K562 (cell line): ENCODE data around the gene DPP9. TPM values are rescaled to one million over a fixed set of nuclear protein-coding genes. Genes with fewer than 3 reads are reported as not detected.
A peak's percentile ranks its signal among the peaks of the same experiment; 100 is the strongest.

Experiments
- ATF6 ChIP-seq: sonication (generic); formaldehyde crosslinking; IDR thresholded peaks from 2 replicates; pipeline ENCODE4 v1.4.0; 2020; ENCODE audit warnings: mild to moderate bottlenecking, missing genetic modification reagents
- CBX2 ChIP-seq: fragments of 200-600 bp; sonication (generic); IDR thresholded peaks from one replicate; pipeline ENCODE4 v1.6.1; 2012; ENCODE audit warnings: mild to moderate bottlenecking, low read length, inconsistent platforms; ENCODE audit not compliant: insufficient read depth, poor library complexity, severe bottlenecking
- COPS2 ChIP-seq: fragments of 450-650 bp; conservative IDR thresholded peaks from 2 replicates; pipeline ENCODE4 v1.6.1; 2016; ENCODE audit warnings: mild to moderate bottlenecking, moderate library complexity
- E2F6 ChIP-seq, 2 experiments: IDR thresholded peaks; 2 replicates each; pipeline ENCODE4 v1.6.1; 2011; ENCODE audit warnings: borderline replicate concordance in 1 of 2, control low read depth in 1 of 2, low read depth in 1 of 2, low read length in 1 of 2, mild to moderate bottlenecking in 1 of 2, mixed read lengths in 1 of 2, moderate library complexity in 1 of 2; ENCODE audit not compliant: insufficient read depth in 1 of 2, insufficient read length in 1 of 2, poor library complexity in 1 of 2, severe bottlenecking in 1 of 2; ENCODE audit errors: extremely low read depth in 1 of 2
- ETV6 ChIP-seq, 3 experiments: fragments of 150-350 bp in 1 of 3; sonication (generic) in 1 of 3; formaldehyde crosslinking in 1 of 3; IDR thresholded peaks; 2 replicates each; pipeline versions ENCODE4 v1.6.1 to v1.8.0; 2014 to 2022; ENCODE audit warnings: borderline replicate concordance in 2 of 3, low read depth in 2 of 3, antibody characterized with exemption in 1 of 3, low read length in 1 of 3, mild to moderate bottlenecking in 1 of 3, missing genetic modification reagents in 1 of 3
- NFATC3 ChIP-seq: fragments of 450-650 bp; IDR thresholded peaks from 2 replicates; pipeline ENCODE4 v1.6.1; 2017; ENCODE audit warnings: mild to moderate bottlenecking
- RNF2 ChIP-seq: sonication (generic); IDR thresholded peaks from 2 replicates; pipeline ENCODE4 v1.6.1; 2016
- SRSF1 ChIP-seq: fragments of 200-400 bp; formaldehyde crosslinking; IDR thresholded peaks from 2 replicates; pipeline ENCODE4 v1.6.1; 2017; ENCODE audit warnings: mild to moderate bottlenecking, low read depth, low read length, moderate library complexity
- ZBTB34 ChIP-seq: fragments of 250-450 bp; sonication (Bioruptor Pico); IDR thresholded peaks from 2 replicates; pipeline ENCODE4 v1.8.0; 2021; ENCODE audit warnings: mild to moderate bottlenecking, moderate library complexity
- ZNF124 ChIP-seq: sonication (generic); formaldehyde crosslinking; IDR thresholded peaks from 2 replicates; pipeline ENCODE4 v1.8.1; 2022; ENCODE audit warnings: missing genetic modification reagents
- polyA plus RNA-seq, 8 experiments: library from polyadenylated mRNA; depleted of rRNA in 4 of 8; stranded (reverse) in 5 of 8; unstranded in 3 of 8; fragments of >200 nt; fragmentation: Nextera tagmentation in 2 of 8; fragmentation: Illumina TruSeq in 1 of 8; extraction: Ambion mirVana in 2 of 8; extraction: Trizol in 1 of 8; gene quantifications; 2 replicates each; pipeline versions ENCODE4 v1.2.1 to v1.2.3, GENCODE V29; 2011 to 2014; ENCODE audit warnings: inconsistent platforms in 1 of 8, missing spikeins in 1 of 8
- total RNA-seq, 7 experiments: library from RNA; depleted of rRNA in 6 of 7; stranded (reverse); fragments of >200 nt in 6 of 7; fragmentation: Illumina TruSeq in 2 of 7; extraction: Trizol in 2 of 7; gene quantifications; 2 replicates each; pipeline versions ENCODE4 v1.2.1 to v1.2.3, GENCODE V29; 2011 to 2021; ENCODE audit warnings: low replicate concordance in 1 of 7
- TF ChIP-seq, protein P1 (sequence below): fragments of 450-650 bp; IDR thresholded peaks from 2 replicates; pipeline ENCODE4 v1.7.0; 2016; ENCODE audit warnings: borderline replicate concordance
- TF ChIP-seq, protein P2 (sequence below): fragments of 150-350 bp; IDR thresholded peaks from 2 replicates; pipeline ENCODE4 v1.6.1; 2014; ENCODE audit warnings: low read depth, mild to moderate bottlenecking, low read length, borderline replicate concordance

DPP9 gene
- total and polyA plus RNA-seq, 9 of the 15 experiments (the other 6 are each of a cell fraction or from before 2014, with no cell fraction given): 0.90 to 66.7 (median 24.5) TPM

- TF ChIP-seq, protein P1, sequence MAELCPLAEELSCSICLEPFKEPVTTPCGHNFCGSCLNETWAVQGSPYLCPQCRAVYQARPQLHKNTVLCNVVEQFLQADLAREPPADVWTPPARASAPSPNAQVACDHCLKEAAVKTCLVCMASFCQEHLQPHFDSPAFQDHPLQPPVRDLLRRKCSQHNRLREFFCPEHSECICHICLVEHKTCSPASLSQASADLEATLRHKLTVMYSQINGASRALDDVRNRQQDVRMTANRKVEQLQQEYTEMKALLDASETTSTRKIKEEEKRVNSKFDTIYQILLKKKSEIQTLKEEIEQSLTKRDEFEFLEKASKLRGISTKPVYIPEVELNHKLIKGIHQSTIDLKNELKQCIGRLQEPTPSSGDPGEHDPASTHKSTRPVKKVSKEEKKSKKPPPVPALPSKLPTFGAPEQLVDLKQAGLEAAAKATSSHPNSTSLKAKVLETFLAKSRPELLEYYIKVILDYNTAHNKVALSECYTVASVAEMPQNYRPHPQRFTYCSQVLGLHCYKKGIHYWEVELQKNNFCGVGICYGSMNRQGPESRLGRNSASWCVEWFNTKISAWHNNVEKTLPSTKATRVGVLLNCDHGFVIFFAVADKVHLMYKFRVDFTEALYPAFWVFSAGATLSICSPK: no peak
- TF ChIP-seq COPS2 (no peak; the same call in 1 of the 2 replicates), ATF6 (CRISPR knock-in tag) (no peak), RNF2 (peak; percentile 97), CBX2 (no peak), ETV6 (IDR thresholded peaks at IDR 0.05; ENCODE audit: borderline replicate concordance in 1 of 2, low read depth in 2 of 2, low read length in 1 of 2) (no peak), ETV6 (CRISPR knock-in tag; IDR thresholded peaks at IDR 0.05; ENCODE audit: borderline replicate concordance) (no peak), ZNF124 (CRISPR knock-in tag) (0 out of 2 replicates have a peak, but pooled peaks have one; percentile 67), ZBTB34 (no peak), E2F6 (IDR thresholded peaks at IDR 0.05; ENCODE audit: borderline replicate concordance in 1 of 2, extremely low read depth in 1 of 2, insufficient read depth in 1 of 2, insufficient read length in 1 of 2, low read depth in 1 of 2, low read length in 1 of 2, poor library complexity in 1 of 2, severe bottlenecking in 1 of 2) (peak; percentile 20 to 33), NFATC3 (no peak), SRSF1 (no peak)
- TF ChIP-seq, protein P2, sequence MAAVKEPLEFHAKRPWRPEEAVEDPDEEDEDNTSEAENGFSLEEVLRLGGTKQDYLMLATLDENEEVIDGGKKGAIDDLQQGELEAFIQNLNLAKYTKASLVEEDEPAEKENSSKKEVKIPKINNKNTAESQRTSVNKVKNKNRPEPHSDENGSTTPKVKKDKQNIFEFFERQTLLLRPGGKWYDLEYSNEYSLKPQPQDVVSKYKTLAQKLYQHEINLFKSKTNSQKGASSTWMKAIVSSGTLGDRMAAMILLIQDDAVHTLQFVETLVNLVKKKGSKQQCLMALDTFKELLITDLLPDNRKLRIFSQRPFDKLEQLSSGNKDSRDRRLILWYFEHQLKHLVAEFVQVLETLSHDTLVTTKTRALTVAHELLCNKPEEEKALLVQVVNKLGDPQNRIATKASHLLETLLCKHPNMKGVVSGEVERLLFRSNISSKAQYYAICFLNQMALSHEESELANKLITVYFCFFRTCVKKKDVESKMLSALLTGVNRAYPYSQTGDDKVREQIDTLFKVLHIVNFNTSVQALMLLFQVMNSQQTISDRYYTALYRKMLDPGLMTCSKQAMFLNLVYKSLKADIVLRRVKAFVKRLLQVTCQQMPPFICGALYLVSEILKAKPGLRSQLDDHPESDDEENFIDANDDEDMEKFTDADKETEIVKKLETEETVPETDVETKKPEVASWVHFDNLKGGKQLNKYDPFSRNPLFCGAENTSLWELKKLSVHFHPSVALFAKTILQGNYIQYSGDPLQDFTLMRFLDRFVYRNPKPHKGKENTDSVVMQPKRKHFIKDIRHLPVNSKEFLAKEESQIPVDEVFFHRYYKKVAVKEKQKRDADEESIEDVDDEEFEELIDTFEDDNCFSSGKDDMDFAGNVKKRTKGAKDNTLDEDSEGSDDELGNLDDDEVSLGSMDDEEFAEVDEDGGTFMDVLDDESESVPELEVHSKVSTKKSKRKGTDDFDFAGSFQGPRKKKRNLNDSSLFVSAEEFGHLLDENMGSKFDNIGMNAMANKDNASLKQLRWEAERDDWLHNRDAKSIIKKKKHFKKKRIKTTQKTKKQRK: no peak
These were observed at the start of gene DPP9 (continued) for GRCh38 chr19:4723595-4724514.
